ENCODE measurements around the gene MYO9B. TPM values are rescaled to one million over a fixed set of nuclear protein-coding genes. Genes with fewer than 3 reads are reported as not detected.
A peak's percentile ranks its signal among the peaks of the same experiment; 100 is the strongest.

MYO9B gene
- total RNA-seq, 1 experiment from 2014 or later, result 103 TPM

DNA sequence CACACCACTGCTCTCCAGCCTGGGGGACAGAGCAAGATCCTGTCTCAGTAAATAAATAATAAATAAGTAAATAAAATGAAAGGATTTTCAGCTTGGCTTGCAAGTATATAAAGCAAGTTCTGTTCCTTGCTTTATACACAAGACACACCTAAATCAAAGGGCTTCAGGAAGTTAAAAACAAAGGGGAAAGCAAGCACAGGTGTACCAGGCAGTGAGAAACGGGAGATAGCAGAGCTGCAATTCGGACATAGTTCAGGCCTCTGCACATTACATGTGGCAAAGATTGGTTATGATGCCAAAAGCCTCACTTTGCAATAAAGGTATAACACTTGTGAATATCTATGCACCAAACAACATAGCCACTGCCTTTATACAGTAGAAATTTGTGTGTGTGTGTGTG, 47.5 kb downstream of the MYO9B start:
- Histone ChIP-seq H3K4me1 (replicated peaks; ENCODE audit: insufficient read depth) (peaks cover 15% of the 10 kb centered on the region; the same call in 1 of the 2 replicates), H3K4me3 (no peak overlapping the region), H3K27ac (no peak overlapping the region), H3K27me3 (ENCODE audit: insufficient read depth, low read depth) (no peaks in the 10 kb centered on the region), H2AFZ (no peak overlapping the region), H3K9me3 (ENCODE audit: insufficient read depth, low read depth) (no peaks in the 10 kb centered on the region), H3F3A (ENCODE audit: insufficient read depth, low read depth) (peaks cover 33% of the 10 kb centered on the region), H3K9me2 (ENCODE audit: insufficient read depth) (no peaks in the 10 kb centered on the region), H3K36me3 (ENCODE audit: low read depth) (no peaks in the 10 kb centered on the region), H3K4me2 (no peak overlapping the region), H4K20me1 (ENCODE audit: insufficient read depth) (peaks cover 19% of the 10 kb centered on the region), H3K79me2 (ENCODE audit: low read depth) (peaks cover 16% of the 10 kb centered on the region)
- TF ChIP-seq, protein P1, sequence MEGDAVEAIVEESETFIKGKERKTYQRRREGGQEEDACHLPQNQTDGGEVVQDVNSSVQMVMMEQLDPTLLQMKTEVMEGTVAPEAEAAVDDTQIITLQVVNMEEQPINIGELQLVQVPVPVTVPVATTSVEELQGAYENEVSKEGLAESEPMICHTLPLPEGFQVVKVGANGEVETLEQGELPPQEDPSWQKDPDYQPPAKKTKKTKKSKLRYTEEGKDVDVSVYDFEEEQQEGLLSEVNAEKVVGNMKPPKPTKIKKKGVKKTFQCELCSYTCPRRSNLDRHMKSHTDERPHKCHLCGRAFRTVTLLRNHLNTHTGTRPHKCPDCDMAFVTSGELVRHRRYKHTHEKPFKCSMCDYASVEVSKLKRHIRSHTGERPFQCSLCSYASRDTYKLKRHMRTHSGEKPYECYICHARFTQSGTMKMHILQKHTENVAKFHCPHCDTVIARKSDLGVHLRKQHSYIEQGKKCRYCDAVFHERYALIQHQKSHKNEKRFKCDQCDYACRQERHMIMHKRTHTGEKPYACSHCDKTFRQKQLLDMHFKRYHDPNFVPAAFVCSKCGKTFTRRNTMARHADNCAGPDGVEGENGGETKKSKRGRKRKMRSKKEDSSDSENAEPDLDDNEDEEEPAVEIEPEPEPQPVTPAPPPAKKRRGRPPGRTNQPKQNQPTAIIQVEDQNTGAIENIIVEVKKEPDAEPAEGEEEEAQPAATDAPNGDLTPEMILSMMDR (conservative IDR thresholded peaks at IDR 0.05), result no peak
- no peak for TF ChIP-seq EZH2 (IDR thresholded peaks at IDR 0.05; ENCODE audit: low read depth)
- intact Hi-C loops (cut with micrococcal nuclease; ENCODE audit: unreplicated experiment), result no loop called here
- DNase-seq, result no peak
- BruUV-seq (replicated peaks), result no TSS peak
- ChIA-PET POLR2A (ENCODE audit: unreplicated experiment) (no interaction called here), CTCF (no interaction called here)

DNA sequence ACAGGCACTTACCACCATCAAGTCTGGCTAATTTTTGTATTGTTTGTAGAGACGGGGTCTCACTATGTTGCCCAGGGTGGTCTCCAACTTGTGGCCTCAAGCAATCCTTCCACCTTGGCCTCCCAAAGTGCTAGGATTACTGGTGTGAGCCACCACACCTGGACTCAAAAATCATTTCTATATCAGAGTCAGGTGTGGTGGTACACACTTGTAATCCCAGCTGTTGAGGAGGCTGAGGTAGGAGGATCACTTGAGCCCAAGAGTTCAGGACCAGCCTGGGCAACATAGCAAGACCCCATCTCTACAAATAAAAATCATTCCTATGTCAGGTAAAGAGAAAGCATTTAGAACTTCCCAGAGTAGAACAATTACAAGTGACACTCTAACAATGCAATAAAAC, 48.4 kb downstream of the MYO9B start:
- POLR2A ChIA-PET (ENCODE audit: unreplicated experiment), result no interaction called here

DNA sequence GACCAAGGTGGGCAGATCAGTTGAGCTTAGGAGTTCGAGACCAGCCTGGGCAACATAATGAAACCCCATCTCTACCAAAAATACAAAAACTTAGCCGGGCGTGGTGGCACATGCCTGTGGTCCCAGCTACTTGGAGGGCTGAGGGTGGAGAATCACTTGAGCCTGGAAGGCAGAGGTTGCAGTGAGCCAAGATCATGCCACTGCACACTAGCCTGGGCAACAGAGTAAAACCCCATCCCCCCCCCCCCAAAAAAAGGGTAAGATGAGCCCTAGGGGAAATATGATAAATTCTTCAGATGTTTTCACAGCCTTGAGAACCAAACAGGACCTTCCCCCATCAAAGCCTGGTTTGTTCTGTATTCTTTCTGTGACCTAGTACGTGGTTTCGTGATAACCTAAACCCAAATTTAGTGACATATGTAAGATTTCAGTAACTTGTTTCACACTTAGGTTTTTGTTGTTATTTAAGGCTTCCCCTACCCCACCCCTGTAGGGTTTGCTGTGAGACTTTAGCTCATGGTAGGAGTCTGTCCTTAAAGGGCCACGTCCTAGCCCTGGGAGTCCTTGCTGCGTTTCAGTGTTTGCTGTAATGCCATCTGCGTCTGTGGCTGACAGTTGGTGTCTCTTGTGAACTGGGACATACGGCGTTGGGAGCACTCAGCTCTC, 49.6 kb downstream of the MYO9B start:
- TF ChIP-seq, protein P1 (conservative IDR thresholded peaks at IDR 0.05), result no peak
- TF ChIP-seq EZH2 (IDR thresholded peaks at IDR 0.05; ENCODE audit: low read depth), result no peak
- Histone ChIP-seq H4K20me1 (ENCODE audit: insufficient read depth) (peaks cover 10% of the 10 kb centered on the region), H3K9me3 (ENCODE audit: insufficient read depth, low read depth) (no peaks in the 10 kb centered on the region), H3F3A (ENCODE audit: insufficient read depth, low read depth) (peaks cover 34% of the 10 kb centered on the region), H3K4me3 (no peak overlapping the region), H3K9me2 (ENCODE audit: insufficient read depth) (no peaks in the 10 kb centered on the region), H2AFZ (no peak overlapping the region), H3K79me2 (ENCODE audit: low read depth) (peaks cover 12% of the 10 kb centered on the region), H3K27me3 (ENCODE audit: insufficient read depth, low read depth) (no peaks in the 10 kb centered on the region), H3K27ac (peak overlapping the region; percentile 8; the same call in 1 of the 2 replicates), H3K4me2 (no peak overlapping the region; the same call in 1 of the 2 replicates), H3K4me1 (replicated peaks; ENCODE audit: insufficient read depth) (peaks cover 21% of the 10 kb centered on the region; the same call in 1 of the 2 replicates), H3K36me3 (ENCODE audit: low read depth) (no peaks in the 10 kb centered on the region)
- BruUV-seq (replicated peaks), result no TSS peak
- peak in 1 of 2 experiments; percentile 34 for DNase-seq
- intact Hi-C loops (cut with micrococcal nuclease; ENCODE audit: unreplicated experiment), result no loop called here
- POLR2A ChIA-PET (ENCODE audit: unreplicated experiment), result no interaction called here
- CTCF ChIA-PET, result interaction anchor here (0.6 kb wide), 1 partner anchor 45 kb away, joined by 5 read pairs; no protein-coding TSS in a partner anchor

More for the DNA sequence above, 48.4 kb downstream of the MYO9B start:
- Histone ChIP-seq H3K27me3 (ENCODE audit: insufficient read depth, low read depth) (no peaks in the 10 kb centered on the region), H3K4me1 (replicated peaks; ENCODE audit: insufficient read depth) (peaks cover 15% of the 10 kb centered on the region; the same call in 1 of the 2 replicates), H2AFZ (no peak overlapping the region), H3K9me3 (ENCODE audit: insufficient read depth, low read depth) (no peaks in the 10 kb centered on the region), H3K79me2 (ENCODE audit: low read depth) (peaks cover 10% of the 10 kb centered on the region), H3K4me2 (no peak overlapping the region), H3K4me3 (no peak overlapping the region), H3K36me3 (ENCODE audit: low read depth) (no peaks in the 10 kb centered on the region), H3F3A (ENCODE audit: insufficient read depth, low read depth) (peaks cover 30% of the 10 kb centered on the region), H4K20me1 (ENCODE audit: insufficient read depth) (peaks cover 13% of the 10 kb centered on the region), H3K27ac (peak overlapping the region; percentile 8; the same call in 1 of the 2 replicates), H3K9me2 (ENCODE audit: insufficient read depth) (no peaks in the 10 kb centered on the region)
- TF ChIP-seq, protein P1 (conservative IDR thresholded peaks at IDR 0.05), result no peak
- no peak for TF ChIP-seq EZH2 (IDR thresholded peaks at IDR 0.05; ENCODE audit: low read depth)
- intact Hi-C loops (cut with micrococcal nuclease; ENCODE audit: unreplicated experiment), result no loop called here
- no peak for DNase-seq
- no TSS peak for BruUV-seq (replicated peaks)
- CTCF ChIA-PET, result no interaction called here

All from PC-9 (cell line).